8988T (cell line): Measurements from ENCODE around the gene SLIT1.

Source experiments
- DNase-seq: peaks from one replicate; pipeline ENCODE4 v3.0.0; 2011

Gene SLIT1

DNA sequence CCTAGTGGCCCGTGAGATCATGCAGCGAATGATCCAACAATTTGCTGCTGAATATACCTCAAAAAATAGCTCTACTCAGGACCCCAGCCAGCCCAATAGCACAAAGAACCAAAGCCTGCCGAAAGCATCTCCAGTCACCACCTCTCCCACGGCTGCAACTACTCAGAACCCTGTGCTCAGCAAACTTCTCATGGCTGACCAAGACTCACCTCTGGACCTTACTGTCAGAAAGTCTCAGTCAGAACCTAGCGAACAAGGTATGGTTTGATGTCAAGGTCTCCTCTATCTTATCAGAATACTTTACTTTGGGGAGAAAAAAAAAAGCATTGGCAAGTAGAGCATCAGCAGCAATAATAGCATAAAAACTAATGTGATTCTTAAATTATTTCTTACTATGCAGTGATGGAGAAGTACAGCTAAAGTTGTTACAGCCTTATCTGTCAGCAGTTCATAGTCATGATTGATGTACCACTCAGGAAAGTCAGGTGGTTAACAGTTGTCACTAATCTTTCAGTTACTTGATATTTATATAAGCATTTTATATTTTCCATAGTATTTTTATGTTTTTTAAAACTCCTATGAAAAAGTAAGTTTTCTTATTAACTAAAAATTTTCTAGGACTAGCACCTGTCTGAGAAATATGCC lies 236.6 kb downstream of the SLIT1 start:
- no peak for DNase-seq
